ENCODE results near the gene TARS1. TPM values are rescaled to one million over a fixed set of nuclear protein-coding genes. Genes with fewer than 3 reads are reported as not detected.

TARS1 gene
- total RNA-seq, 1 experiment from 2014 or later, result 304 TPM

GRCh38 chr5:33470544-33470943 is 29.8 kb downstream of the TARS1 start:
- H3K4me1 Mint-ChIP-seq, result peaks cover 31% of the 10 kb centered on the region
- peaks cover 17% of the 10 kb centered on the region for H3K9me3 Mint-ChIP-seq
- H3K4me3 Mint-ChIP-seq, result no peak overlapping the region
- peak overlapping the region; percentile 83 for H3K27ac Mint-ChIP-seq
- ChIA-PET CTCF (interaction anchor here (0.6 kb wide), 1 partner anchor 21 kb away, joined by 3 read pairs; no protein-coding TSS in a partner anchor), POLR2A (no interaction called here)
- H3K27me3 Mint-ChIP-seq (ENCODE audit: low read depth), result no peaks in the 10 kb centered on the region
- DNase-seq (ENCODE audit: low spot score) (no peak), ATAC-seq (no peak)
- TF ChIP-seq NFYB (CRISPR knock-in tag; conservative IDR thresholded peaks at IDR 0.05; ENCODE audit: low read depth) (no peak), GABPB1 (CRISPR knock-in tag; IDR thresholded peaks at IDR 0.05) (no peak), MXD4 (CRISPR knock-in tag; IDR thresholded peaks at IDR 0.05; ENCODE audit: borderline replicate concordance) (no peak), ZNF138 (CRISPR knock-in tag; conservative IDR thresholded peaks at IDR 0.05) (no peak)
- peaks cover 94% of the 10 kb centered on the region for H3K36me3 Mint-ChIP-seq

GRCh38 chr5:33472805-33473409 is 32.1 kb downstream of the TARS1 start:
- H3K36me3 Mint-ChIP-seq, result peaks cover 92% of the 10 kb centered on the region
- ATAC-seq (peak; percentile 75), DNase-seq (ENCODE audit: low spot score) (no peak)
- H3K4me3 Mint-ChIP-seq, result peak overlapping the region; percentile 29
- TF ChIP-seq ZBTB43 (CRISPR knock-in tag; IDR thresholded peaks at IDR 0.05) (no peak), ZNF425 (CRISPR knock-in tag; conservative IDR thresholded peaks at IDR 0.05) (no peak), E2F1 (CRISPR knock-in tag; IDR thresholded peaks at IDR 0.05) (no peak), PRRX2 (CRISPR knock-in tag; IDR thresholded peaks at IDR 0.05) (no peak), FOXP1 (CRISPR knock-in tag; IDR thresholded peaks at IDR 0.05; ENCODE audit: borderline replicate concordance) (no peak), RELA (CRISPR knock-in tag; IDR thresholded peaks at IDR 0.05; ENCODE audit: borderline replicate concordance) (no peak)
- H3K27me3 Mint-ChIP-seq (ENCODE audit: low read depth), result no peaks in the 10 kb centered on the region
- peaks cover 31% of the 10 kb centered on the region for H3K4me1 Mint-ChIP-seq
- ChIA-PET POLR2A (no interaction called here), CTCF (no interaction called here)
- peaks cover 17% of the 10 kb centered on the region for H3K9me3 Mint-ChIP-seq
- H3K27ac Mint-ChIP-seq, result peak overlapping the region; percentile 97

- H3K4me1 Mint-ChIP-seq, result peaks cover 31% of the 10 kb centered on the region
- ChIA-PET CTCF (no interaction called here), POLR2A (no interaction called here)
- peaks cover 81% of the 10 kb centered on the region for H3K36me3 Mint-ChIP-seq
- H3K4me3 Mint-ChIP-seq, result no peak overlapping the region
- 0 out of 2 replicates have a peak overlapping the region, but pooled peaks have one; percentile 66 for H3K27ac Mint-ChIP-seq
- no peak for ATAC-seq
- no peaks in the 10 kb centered on the region for H3K27me3 Mint-ChIP-seq (ENCODE audit: low read depth)
- DNase-seq (ENCODE audit: low spot score), result no peak
- H3K9me3 Mint-ChIP-seq, result peaks cover 17% of the 10 kb centered on the region
- TF ChIP-seq ZNF671 (CRISPR knock-in tag; IDR thresholded peaks at IDR 0.05) (no peak), NFATC4 (CRISPR knock-in tag; IDR thresholded peaks at IDR 0.05) (no peak), CDX4 (CRISPR knock-in tag; IDR thresholded peaks at IDR 0.05; ENCODE audit: borderline replicate concordance) (no peak), EMX1 (CRISPR knock-in tag; IDR thresholded peaks at IDR 0.05) (no peak), SP1 (CRISPR knock-in tag; conservative IDR thresholded peaks at IDR 0.05) (no peak), ZNF512 (CRISPR knock-in tag; IDR thresholded peaks at IDR 0.05; ENCODE audit: borderline replicate concordance) (no peak), ATF1 (CRISPR knock-in tag; IDR thresholded peaks at IDR 0.05) (no peak), NR3C1 (CRISPR knock-in tag; conservative IDR thresholded peaks at IDR 0.05; ENCODE audit: low read depth) (no peak), AR (CRISPR knock-in tag; IDR thresholded peaks at IDR 0.05) (no peak), USF1 (CRISPR knock-in tag; IDR thresholded peaks at IDR 0.05) (no peak), CREM (CRISPR knock-in tag; IDR thresholded peaks at IDR 0.05) (no peak)
These were observed 33.2 kb downstream of the TARS1 start for GRCh38 chr5:33474004-33474403.

Measured in WTC11 (cell line).